Measurements from ENCODE around the gene PLA2G4A.
A peak's percentile ranks its signal among the peaks of the same experiment; 100 is the strongest.

The PLA2G4A gene

DNA sequence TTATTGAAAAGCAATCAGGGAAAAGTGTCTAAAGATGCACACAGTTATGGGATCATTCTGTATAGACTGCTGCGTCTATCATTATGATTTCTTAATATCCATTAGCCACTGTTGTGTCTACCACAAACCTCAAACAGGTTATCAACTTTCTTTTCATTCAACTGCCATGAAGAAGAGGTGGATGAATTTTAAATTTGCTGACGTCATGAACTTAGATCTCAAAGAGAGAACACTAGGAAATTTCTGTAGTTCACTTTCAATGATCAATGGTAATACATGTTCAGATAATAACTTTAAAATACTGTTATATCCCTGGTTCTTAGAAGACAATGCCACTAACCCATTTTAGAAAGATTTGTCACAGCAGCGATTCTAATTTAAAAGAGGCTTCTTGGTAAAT is 6.7 kb downstream of the PLA2G4A start:
- DNase-seq = no peak

DNA sequence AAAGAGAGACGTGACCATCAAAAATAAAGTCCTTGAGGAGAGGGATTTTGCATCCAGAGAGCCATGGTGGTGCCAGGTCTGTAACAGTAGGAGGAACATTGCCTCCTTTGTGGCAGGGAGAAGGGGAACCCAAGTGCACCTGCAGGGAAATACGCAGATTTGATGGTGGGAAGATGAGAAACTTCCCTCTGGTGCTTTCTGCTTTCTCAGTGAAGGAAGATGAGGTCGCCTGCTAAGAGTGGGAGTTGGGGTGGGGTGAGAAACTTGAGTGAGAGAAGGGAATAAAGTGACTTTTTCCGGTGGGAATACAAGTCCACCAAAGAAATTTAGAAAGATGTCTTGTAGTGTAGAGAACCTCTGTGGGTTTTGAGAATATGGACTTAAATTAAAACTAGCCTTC is 9.1 kb downstream of the PLA2G4A start:
- no peak for DNase-seq

DNA sequence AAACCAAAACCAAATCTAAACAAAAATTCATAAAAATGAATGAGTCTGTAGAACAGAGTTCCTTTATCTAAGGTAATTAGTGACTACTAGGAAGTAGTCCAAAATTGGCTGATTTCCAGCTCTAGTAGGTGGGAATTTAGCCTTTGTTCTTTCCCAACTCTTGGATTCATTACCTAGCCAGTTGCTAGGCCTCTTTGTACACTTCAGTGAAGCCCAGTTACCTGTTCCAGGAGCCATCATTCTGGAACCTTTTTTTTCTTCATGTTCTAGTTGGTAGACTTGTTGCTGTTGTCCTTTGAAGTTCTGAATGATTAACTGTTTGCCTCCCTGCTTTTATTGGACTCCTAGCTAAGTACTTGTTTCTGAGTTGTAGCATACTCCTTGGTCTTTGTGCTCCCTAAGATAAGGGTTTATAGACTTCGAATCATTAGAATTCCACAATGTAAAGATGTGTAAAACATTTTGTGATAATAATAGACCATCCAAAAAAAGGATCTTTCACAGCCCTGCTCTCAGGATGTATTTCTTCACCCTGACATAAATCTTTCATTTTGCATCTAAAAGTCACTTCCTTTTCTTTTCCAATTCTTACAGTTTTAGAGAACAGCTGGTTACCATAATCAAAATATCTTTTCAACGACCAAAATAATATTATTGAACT is 9.8 kb downstream of the PLA2G4A start:
- peak; percentile 46 for DNase-seq

DNA sequence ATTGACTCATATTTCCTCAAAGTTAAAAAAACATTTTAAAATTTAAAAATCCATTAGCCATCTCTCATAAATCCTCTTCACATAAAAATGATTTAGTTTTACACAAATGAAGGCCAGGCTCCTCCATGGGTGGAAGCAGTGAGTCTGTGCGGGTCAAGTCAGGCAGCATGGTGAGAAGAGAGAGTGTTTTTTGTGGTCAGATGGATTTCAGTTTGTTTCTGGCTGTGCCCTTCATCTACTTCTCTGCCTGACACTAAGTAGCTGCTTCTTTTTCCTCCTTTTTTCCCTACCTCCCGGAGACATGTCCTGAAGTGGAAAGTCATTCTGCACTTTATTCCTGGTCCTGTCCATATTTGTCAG is 10.3 kb downstream of the PLA2G4A start:
- no peak for DNase-seq

DNA sequence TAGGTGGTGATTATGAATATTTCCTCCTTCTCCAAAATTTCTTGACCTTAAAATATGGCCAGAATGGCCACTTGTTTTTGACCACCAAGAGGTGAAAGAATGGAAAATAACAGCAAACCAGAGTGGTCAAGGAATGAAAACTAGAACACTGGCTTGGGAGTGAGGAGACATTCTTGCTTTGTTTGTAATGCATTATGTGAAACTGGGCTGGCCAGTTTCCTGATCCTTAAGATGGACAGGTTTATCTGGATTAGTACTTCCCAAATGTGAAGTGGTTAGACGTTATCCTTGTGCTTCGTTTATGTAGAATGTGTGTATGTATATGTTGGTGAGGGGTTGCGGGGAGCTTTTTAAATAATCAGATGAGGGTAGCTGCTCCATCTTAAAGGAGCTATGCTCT is 12.8 kb downstream of the PLA2G4A start:
- DNase-seq = peak; percentile 35

DNA sequence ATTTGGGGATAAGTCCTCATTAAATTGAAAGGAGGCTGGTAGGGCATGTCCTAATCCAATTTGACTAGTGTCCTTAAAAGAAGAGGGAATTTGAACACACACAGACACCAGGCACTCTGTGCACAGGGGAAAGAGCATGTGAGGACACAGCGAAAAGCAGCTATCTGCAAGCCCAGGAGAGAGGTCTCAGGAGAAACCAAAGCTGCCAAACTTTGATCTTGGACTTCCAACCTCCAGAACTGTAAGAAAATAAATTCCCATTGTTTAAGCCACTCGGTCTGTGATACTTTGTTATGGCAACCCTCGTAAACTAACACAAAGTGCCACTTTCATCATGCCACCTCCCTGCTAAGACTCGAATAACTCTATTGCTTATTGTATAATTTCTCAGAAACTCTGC is 13.8 kb downstream of the PLA2G4A start:
- DNase-seq = peak; percentile 4

DNA sequence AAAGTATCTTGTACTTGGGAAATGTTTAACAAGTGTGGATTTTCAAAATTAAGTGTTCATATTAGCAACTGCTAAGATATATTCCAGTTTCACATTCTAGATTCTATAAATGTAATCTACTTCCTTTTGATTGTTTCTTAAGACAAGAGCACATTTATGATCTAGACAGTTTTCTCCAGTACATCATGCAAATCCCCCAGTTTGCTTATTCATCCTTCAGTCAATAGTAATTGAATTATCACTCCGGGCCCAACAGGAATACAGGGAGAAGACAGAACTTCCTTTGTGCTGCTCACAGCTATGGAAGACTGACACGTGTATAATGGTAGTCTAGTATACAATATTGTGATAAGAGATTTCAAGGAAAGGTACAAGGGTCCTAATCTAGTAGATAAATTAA is 14.5 kb downstream of the PLA2G4A start:
- DNase-seq = no peak

DNA sequence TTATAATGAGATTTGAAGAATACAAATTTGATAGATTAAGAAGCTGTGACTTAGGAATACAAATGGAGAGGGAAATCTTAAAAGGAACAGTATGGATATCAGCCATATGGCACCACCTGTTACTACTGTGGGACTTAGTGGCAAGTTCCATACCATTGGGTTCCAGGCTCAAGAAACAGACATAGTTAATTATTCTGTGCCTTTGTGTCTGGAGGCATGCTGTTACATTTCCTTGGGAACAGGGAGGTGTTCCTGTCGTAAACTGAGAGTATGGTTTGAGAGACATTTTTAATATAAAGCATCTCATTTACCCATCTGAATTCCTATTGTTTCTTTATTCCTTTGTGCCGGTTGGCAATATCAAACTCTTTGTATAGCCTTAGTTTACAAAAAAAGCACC is 15.2 kb downstream of the PLA2G4A start:
- no peak for DNase-seq

DNA sequence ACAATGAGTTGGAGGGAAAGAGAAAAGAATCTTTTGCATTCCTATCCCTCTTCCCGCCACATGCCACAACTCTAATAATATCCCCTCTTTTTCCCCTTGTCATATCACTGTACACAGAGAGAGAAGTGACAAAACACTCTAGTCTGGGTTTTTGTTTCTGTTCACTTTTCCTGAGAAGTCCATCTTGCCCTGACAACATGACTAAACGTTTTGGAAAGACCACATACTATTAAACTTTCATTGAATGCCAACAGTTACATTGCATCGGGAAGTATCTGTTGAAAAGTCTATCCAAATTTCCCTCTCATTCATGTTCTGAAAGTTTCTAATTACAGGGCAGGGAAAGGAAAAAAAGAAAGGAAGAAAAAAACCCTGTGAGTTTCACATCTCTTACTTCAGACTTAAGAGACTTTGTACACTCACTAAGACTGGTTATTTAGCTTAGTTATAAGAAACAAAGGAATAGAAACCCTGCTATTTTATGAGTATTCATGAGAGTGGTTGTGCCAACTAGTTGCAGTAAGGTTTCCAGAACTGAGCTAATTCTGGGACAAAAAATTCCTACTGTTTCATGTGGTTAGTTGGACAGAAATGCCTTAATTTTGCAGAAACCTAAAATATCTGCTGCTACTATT is 16.9 kb downstream of the PLA2G4A start:
- DNase-seq = no peak

DNA sequence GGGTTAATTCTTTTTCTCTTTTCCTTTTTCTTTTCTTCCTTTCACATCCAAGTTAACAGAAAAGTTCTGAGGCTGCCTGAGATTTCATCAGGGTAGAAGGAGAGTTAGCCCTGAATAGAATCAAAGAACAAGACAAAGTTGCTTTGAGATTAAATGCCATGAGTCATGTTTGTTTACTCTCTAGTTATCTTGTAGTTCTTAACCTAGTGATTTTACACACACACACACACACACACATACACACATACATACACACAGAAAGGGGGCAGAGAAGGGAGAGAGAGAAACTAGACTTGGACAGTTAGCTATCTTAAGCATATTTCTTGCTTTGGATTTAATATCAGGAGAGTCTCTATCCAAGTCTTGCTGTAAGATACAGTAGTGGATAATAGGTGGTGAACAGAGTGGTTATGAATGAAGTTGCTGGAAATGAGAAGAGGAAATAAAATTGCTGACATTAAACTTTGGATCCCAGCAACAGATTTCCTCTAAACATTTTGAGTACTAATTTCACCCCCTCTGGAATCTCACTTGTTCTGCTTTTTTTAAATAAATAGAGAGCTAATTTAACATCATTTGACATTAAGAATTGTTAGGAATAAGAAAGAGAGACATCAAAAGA is 19.9 kb downstream of the PLA2G4A start:
- DNase-seq = peak; percentile 77

DNA sequence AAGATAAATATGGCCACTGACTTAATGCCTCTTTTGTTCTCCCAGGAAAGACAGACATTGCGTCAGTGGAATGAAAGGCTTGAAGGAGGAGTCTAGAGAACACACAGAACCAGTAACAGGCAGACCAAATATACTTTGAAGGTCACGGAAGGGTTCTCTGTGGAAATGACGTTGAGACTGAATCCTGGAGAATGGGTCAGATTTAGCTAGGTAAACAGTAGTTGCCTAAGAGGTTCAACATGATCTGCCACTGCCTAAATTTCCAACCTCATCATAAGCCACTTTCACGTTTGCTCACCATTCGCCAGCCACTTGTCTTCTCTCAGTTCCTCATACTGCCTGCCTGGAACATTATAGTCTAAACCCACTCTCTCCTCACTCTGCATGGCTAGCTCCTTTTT is 20.5 kb downstream of the PLA2G4A start:
- DNase-seq = peak; percentile 87

DNA sequence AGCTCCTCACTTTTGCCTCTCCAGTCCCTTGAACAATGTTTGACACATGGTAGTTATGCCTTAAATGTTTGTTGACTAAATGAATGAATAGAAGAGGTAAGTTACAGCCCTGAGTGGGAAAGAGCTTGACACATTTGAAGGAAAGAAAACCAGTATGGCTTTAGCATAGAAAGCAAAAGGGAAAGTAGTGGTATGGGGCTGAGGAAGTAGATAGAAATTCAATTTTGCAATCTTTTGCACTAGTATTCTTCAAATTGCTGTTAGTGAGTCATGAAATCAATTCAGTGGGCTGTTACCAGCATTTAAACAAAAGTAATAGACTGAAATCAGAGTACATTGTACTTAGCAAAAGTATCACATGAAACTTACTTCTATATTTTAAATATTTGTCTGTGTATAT is 21.1 kb downstream of the PLA2G4A start:
- peak; percentile 29 for DNase-seq

DNA sequence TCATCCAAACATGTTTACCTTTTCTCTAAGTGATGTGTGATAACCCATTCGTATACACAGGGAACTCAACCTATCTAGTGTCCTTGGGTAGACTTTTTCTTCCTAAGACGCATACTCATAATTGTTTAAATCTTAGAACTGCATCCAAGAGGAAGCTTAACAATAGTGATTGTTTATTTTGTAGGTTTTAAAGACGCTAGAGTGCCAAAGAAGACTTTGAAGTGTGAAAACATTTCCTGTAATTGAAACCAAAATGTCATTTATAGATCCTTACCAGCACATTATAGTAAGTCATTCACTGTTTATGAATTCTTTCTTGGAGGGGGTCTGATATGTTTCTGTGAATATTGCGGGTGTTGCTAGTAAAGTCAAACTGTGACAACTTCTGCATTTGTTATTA is 25.4 kb downstream of the PLA2G4A start:
- peak; percentile 32 for DNase-seq

DNA sequence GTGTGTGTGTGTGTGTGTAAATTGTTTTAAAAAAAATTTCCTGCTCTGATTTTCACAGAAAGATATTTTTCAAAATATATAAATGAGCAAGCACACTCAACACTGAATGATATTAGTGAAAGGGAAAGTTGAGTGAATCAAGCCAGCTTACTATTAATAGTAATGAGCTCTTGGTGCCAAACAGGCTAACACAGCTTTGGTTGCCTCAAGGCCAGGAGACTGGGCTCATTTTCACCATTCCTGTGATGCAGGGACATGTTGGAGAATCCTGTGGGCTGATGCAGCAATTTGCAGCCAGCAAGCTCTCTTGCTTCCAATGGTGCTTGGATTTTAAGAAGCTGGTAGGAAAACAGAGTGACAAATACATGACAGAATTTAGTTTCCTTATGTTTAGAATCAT is 30.2 kb downstream of the PLA2G4A start:
- DNase-seq = no peak

DNA sequence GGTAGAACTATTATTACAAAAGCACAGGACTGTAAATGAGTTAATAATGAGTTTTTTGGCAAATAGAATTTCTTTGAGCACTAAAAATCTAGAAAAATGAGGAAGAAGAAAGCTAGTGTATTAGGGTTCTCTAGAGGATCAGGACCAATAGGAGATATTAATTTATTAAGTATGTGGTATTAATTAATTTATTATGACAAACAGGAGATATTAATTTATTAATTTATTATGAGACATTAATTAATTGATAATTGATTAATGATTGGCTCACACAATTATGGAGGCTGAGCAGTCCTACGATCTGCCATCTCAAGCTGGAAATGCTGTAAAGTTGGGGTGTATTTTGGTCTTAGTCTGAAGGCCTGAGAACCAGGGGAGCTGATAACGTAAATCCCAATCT is 31.2 kb downstream of the PLA2G4A start:
- DNase-seq = no peak

DNA sequence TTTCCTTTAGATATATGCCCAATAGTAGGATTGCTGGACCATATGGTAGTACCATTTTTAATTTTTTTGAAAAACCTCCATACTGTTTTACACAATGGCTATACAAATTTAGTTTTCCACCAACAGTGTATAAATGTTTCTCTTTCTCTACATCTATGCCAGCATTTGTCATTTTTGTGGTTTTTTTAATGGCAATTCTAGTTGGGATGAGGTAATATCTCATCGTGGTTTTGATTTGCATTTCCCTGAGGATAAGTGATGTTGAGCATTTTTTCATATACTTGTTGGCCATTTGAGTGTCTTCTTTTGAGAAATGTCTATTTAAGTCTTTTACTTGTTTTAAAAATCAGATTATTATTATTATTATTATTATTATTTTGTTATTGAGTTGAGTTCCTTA is 35.5 kb downstream of the PLA2G4A start:
- no peak for DNase-seq

DNA sequence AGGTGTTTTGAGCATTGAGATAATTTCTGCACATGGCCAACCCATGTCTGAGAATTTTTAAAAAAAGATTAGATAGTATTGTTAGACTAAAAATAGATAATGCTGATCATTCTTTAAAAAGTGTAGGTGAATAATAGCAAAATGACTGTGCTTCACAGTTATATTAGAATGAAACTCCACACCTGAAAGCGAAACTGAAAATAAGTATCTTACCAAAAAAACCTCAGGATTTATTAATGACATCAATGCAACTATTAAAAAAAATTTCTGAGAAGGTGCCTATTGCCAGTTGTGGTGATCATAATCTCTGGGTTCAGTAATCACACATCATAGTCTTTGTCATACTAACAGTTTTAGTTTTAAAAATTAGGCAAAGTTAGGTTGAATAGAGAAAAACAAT is 36.5 kb downstream of the PLA2G4A start:
- peak; percentile 4 for DNase-seq

DNA sequence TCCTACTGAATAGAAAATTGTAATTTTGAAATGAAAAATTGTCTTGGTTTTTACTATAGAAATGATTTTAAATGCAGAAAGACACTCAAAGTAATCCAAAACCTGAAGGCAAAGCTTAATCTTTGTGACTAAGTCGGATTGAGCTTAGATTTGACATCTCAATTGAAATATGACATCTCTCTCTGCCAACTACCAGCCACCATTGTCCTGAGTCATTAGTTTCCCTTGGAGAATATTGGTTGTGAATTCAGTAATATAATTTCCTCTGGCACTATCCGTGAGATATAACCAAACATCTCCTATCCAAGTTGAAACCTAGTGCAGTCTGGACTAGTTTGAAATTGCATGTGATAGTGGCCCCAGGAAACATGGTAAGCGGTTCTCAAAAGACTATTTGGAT is 37.1 kb downstream of the PLA2G4A start:
- no peak for DNase-seq

DNA sequence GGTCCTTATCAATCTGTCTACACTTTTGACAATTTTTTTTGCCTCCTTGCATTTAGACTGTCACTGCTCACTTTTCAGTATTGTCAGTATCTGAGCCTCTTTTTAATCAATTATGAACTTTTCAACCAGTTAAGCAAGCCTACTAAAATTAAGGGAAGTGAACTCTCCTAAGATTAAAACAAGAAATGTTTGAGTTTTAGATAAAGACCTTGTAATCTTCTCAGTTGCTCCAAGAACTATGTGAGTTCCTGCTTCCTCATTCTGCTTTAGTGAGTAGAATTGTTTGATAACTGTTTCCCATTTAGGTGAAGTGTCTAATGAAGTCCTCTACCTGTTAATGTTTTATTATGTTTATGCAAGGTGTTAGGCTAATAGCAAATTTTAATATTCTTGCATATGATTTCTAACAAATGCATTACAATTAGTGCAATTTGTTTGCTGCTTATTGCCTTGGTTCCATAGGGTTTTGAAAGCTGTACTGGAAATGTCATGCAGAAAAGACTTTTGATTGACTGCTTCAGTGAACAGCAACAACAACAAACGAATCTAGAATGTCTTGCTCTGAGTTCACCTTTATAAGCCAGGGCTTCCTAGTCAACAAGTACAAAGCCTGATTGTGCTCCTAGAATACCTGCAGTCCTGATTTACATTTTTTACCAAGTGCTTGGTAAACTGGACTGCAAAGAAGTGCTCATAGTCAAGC is 40.9 kb downstream of the PLA2G4A start:
- no peak for DNase-seq

DNA sequence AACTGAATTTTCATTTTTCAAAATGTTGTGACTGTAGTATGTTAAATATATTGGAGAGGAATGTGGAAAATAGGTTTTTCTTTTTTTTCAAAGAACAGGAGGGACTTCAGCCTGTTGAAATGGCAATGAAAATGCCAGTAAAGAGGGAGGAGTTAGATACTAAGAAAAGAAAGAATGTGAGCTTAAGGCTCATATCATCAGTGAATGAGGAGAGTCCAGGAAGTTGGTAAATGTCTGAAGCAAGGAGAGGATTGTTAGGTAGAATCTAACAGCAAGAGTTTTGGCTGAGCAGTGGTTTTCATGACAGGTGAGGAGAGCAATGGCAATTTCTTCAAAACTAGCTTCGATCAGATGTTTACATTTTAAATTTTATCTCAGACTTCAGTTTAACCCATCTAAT is 43.0 kb downstream of the PLA2G4A start:
- DNase-seq = no peak

DNA sequence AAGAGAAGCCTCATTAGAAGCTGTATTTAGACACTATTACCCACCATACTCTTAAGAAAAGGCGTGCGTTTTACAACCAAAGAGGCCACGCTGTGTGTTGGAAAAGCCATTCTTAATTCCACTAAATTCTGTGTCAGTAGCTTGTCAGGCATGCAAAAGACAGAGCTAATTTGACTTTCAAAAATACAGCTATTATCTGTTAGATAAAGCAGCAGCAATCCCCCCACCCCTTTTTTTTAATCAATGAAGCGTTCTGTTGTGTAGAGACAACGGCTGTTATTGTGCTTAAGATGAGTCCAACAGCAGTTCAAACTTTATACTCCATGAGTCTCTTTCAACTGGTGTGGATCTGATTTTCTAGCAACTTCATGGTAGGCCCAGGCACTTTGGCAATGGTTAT is 43.5 kb downstream of the PLA2G4A start:
- no peak for DNase-seq

DNA sequence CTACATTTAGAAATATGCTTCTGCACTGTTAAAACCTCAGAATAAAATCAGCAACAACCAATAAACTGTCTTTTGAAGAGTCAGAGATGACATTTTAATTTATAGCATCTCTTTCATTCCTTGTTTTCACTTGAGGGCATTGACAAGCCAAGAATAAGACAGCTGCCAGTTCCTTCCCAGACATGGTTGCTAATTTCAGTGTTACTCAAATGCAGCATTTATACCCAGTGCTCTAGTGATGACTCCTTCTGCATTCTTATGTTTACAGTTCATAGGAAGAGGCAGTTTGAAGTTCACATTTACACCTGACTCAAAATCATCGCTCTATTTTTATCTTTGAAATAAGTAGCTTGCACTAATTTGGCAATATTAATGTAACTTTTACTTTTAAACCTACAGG is 44.9 kb downstream of the PLA2G4A start:
- no peak for DNase-seq

DNA sequence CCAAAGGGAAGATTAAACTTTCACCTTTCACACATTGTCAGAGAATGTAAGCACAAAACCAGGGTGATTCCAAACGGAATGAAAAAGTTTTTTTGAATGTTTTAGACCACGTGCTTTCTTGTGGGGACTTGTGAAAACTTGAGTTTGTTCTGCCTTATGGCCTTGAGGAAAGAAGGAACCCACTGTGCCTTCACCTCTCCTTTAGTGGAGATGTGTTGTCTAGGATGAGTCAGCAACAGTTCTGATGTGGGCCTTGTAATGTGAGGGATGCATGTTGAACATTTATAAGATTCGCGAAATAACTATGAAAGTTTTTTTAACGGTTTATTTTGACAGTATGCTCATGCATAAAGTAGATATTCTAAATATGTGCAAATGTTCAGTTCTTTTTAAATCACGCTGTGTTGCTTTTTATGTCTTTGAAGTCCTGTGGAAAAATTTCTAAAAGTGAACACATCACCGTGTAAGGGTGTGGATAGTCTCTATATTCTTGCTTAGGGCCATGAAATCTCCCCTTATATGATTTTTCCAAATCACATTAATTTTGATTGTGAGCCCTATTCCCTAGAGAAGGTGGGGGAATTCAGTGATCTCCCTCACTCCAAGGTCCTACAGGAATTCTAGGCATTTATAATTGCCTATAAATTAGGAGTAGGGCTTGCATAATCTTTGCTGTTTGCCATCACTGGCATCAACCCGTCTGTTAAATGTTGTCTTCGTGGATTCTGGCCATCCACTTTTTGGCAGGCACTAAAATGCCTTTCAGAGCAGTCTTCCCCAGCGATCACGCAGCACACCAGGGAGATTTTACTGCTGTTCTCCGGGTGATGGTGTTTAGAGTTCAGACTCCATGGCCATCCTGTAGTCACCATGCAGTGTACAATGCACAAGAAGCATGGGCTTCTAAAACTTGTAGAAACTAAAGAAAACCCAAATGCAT is 47.4 kb downstream of the PLA2G4A start:
- DNase-seq = no peak

Measured in DMS53 (cell line).